ENCODE measurements around the gene TAS1R3. TPM values are rescaled to one million over a fixed set of nuclear protein-coding genes. Genes with fewer than 3 reads are reported as not detected.

TAS1R3 gene
- total RNA-seq, 1 donor from 2014 or later, result 0.34 TPM

DNA sequence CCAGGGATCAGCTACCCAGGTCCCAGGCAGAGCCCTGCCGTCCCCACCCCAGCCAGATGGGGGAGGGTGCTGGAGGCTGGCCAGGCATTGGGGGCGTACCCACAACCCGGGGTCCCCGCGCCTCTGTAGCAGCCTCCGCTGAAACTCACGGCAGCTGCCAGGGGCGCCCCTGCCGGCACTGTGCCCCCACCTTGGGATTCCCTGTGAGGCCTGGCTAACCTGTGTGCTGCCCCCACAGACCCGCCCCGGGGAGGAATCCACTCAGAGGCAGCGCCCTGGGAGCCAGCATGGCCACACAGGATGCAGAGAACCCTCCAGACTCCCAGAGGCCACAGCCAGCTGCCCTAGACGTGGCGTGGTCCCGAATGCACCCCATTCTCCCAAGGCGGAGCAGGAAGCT lies 14.3 kb downstream of the TAS1R3 start:
- Mint-ChIP-seq H3K4me3 (no peak overlapping the region), H3K27me3 (ENCODE audit: insufficient read depth) (no peaks in the 10 kb centered on the region), H3K9me3 (no peaks in the 10 kb centered on the region), H3K27ac (no peak overlapping the region), H3K4me1 (ENCODE audit: low read depth) (peaks cover 12% of the 10 kb centered on the region), H3K36me3 (ENCODE audit: low read depth) (peaks cover 10% of the 10 kb centered on the region)
- intact Hi-C loops (cut with micrococcal nuclease), result no loop called here
- no peak for DNase-seq (ENCODE audit: low spot score)

DNA sequence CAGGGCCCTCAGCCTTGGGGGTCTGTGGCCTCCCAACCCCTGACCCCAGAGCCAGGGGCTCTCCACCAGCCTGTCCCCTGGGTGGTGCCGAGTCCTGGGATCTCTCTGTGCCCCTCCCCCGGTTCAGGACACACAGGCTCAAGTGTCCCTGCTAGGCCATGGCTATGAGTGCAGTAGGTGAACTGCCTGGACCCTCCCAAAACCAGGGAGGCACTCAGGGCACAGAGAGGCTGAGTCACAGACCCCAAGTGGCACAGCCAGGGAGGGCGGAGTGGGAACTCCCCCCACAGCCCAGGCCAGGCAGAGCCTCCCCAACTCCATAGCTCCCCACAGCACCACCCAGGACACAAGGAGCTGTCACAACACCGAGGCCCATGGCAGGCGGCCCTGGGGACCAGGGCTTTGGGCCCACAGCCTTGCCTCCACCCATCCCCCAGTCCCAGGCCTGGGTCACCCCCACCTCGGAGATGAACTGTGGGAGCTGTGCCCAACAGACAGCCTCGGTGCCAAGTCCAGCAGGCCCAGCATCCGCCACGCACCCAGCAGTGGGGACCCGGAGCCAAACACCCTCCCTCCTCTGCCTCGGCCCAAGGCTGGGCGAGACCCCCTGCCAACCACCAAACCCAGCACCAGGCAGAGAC lies 14.9 kb downstream of the TAS1R3 start:
- H3K4me3 Mint-ChIP-seq, result no peak overlapping the region
- no peaks in the 10 kb centered on the region for H3K27me3 Mint-ChIP-seq (ENCODE audit: insufficient read depth)
- H3K27ac Mint-ChIP-seq, result no peak overlapping the region
- intact Hi-C loops (cut with micrococcal nuclease), result no loop called here
- peaks cover 4% of the 10 kb centered on the region for H3K36me3 Mint-ChIP-seq (ENCODE audit: low read depth)
- H3K4me1 Mint-ChIP-seq (ENCODE audit: low read depth), result peaks cover 12% of the 10 kb centered on the region
- no peak for DNase-seq (ENCODE audit: low spot score)
- H3K9me3 Mint-ChIP-seq, result no peaks in the 10 kb centered on the region

DNA sequence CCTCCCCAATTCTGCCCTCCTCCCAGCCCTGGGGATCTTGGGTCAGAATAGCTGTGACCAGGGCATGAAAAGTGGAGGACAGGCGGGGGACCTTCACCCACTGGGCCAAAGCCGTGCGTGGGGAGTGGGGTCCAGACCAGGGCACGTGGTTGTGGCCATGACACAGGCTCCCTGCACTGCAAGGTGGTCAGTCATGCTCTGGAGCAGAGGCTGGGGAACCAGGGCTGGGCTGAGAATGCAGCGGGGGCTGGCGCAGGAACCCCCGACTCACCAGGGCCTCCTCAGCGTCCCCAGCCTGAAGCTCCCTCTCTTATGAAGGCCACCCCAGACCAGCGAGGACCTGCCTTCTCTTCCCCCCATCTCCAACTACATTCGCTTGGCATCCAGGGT lies 15.4 kb downstream of the TAS1R3 start:
- H3K27me3 Mint-ChIP-seq (ENCODE audit: insufficient read depth), result no peaks in the 10 kb centered on the region
- H3K9me3 Mint-ChIP-seq, result no peaks in the 10 kb centered on the region
- DNase-seq (ENCODE audit: low spot score), result no peak
- H3K4me1 Mint-ChIP-seq (ENCODE audit: low read depth), result peaks cover 12% of the 10 kb centered on the region
- intact Hi-C loops (cut with micrococcal nuclease), result no loop called here
- H3K4me3 Mint-ChIP-seq, result peak overlapping the region; percentile 82
- no peaks in the 10 kb centered on the region for H3K36me3 Mint-ChIP-seq (ENCODE audit: low read depth)
- H3K27ac Mint-ChIP-seq, result no peak overlapping the region

DNA sequence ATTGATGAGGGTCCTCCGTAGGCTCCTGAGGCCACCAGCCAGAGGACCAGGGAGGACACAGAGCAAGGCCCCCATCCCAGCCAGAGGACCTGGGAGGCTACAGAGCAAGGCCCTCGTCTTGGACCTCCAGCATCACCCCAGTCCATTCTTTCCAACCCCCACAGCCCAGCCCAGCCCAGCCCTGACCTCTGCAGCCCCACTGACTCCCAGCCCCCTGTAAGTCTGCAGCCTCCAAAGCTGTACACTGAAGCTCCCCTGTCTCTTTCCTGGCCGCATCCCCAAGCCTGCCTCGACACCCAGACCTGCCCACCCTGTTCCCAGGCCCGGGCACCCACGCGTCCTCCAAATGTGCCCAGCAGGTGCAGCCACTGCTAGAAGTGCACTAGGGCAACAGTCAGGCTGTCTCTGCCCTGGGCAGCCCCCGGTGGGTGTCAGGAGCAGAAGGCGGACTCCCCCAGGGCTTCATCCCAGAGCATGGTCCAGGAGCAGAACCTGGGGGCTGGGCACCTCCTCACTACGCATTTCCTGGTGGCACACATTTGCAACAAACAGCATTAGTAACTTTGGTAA lies 16.0 kb downstream of the TAS1R3 start:
- Mint-ChIP-seq H3K9me3 (no peaks in the 10 kb centered on the region), H3K4me1 (ENCODE audit: low read depth) (peaks cover 12% of the 10 kb centered on the region), H3K27me3 (ENCODE audit: insufficient read depth) (peaks cover 1% of the 10 kb centered on the region), H3K27ac (no peak overlapping the region), H3K4me3 (peak overlapping the region; percentile 82), H3K36me3 (ENCODE audit: low read depth) (no peaks in the 10 kb centered on the region)
- DNase-seq (ENCODE audit: low spot score), result no peak
- intact Hi-C loops (cut with micrococcal nuclease), result no loop called here

DNA sequence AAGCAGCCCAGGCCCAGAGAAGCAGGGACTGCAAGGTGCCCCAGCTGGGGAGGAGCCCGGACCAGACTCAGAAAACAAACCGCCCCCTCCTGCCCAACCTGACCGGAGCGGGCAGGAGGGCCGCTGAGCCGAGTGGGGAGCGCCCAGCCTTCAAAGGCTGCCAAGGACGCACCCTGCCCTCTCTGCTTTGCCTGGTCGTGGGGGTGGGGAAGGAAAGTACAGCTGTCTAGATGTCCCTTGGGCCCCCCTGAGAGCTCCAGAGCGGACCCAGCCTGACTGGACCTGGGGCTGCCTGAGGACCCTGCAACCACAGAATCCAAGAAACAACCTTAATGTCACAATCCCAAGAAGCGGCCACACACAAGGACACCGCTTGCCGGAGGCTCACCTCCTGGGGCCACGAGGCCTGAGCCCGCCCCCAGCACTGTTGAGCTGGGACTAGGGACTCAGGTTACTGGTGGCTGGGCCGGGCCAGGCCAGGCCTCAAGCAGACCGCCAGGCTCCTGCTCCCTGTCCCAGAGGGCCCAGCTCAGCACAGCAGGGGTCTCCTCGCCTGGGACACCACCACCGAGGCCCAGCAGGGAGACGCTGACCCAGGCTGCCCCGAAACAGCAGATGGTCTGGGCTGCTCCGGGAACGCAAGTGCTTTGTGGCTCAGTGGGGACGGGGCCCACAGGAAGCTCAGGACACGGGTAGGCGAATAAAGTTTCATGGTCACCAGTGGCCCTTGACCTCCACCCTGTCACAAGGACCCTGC lies 16.8 kb downstream of the TAS1R3 start:
- Mint-ChIP-seq H3K4me3 (peak overlapping the region; percentile 82), H3K4me1 (ENCODE audit: low read depth) (peaks cover 19% of the 10 kb centered on the region), H3K9me3 (no peaks in the 10 kb centered on the region), H3K27me3 (ENCODE audit: insufficient read depth) (peaks cover 9% of the 10 kb centered on the region), H3K27ac (peak overlapping the region; percentile 63), H3K36me3 (ENCODE audit: low read depth) (no peaks in the 10 kb centered on the region)
- intact Hi-C loops (cut with micrococcal nuclease), result loop anchor here (2.0 kb wide), 1 partner anchor 27 kb away; the partner anchor contains the start of gene AURKAIP1
- no peak for DNase-seq (ENCODE audit: low spot score)

DNA sequence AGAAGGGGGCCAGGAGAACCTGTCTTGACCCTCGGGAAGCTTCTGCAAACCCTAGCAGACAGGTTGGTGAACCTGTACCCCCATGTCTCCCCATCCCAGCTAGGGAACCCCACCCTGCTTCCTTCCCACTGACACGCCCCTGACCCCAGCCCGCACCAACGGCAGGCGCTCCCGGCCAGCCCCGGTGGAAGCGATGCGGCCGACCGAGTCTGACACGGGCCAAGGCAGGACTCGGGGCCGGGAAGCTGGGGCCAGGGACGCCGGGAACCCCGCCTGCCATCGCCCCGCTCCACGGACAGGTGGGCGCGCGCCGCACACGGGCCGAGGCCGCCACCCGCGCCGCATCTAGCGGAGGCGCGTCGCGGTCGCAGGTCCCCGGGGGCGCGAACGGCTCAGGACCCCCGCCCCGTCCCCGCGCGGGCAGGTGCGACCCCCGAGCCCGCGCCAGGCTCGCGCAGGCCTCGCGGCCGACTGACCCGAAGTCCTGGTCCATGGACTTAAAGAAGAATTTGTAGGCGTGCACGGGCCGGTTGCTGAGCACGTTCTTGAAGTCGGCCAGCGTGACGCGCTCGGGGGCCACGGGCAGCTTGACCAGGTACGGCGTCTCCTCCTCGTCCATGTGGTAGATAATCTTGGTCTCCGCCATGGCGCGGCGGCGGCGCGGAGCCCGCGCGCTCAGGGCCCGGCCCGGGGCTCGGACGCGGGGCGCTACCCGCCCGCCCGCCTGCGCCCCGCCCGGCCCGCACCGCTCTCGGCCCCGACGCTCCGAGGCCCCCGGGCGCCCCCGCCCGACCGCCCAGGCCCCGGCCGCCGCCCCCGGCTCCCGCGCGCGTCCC lies 17.6 kb downstream of the TAS1R3 start:
- intact Hi-C loops (cut with micrococcal nuclease), result loop anchor here (1.0 to 2.0 kb wide), 2 partner anchors 26 to 51 kb away; partner anchors contain the start of genes AURKAIP1 and CCNL2

DNA sequence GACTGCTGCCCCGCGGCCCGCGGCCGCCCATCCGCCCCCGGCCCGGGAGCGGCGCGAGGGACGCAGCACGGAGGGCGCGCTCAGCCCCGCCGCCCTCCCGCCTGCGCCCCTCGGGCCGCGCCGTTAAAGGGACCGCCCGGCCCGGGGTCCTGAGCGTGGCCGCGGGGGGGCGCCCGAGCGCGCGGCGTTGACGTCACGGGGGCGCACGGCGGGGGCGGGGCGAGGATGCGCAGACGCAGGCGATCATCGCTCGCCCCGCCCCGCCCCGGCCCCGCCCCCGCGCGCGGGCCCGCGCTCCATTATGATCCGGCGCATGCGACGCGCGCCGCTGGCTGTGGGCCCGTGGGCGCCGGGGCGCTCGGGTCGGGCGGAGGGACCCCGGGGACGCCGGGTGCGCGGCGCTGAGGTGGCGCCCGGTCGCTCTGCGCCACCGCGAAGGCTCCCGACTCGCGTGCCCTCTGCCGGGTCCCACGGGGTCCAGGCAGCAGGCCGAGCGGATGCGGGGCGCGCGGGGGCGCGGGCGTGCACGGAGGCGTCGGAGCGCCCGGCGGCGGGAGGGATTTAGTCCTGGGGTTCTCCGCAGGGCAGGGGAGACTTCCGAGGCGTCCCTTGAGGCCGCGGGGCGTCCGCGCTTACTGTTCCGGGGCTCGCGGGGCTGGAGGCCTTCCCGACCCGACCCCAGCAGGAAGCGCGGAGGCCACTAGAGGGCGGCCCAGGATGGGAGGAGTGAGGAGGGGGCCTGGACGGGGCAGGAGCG lies 18.4 kb downstream of the TAS1R3 start, which contains the start of gene DVL1:
DVL1 (minus strand) TSS at position 163 of the 757 bp plus-strand sequence. CDS start 353 bp downstream, outside the sequence.
- intact Hi-C loops (cut with micrococcal nuclease), result loop anchor here (1.0 to 2.0 kb wide), 2 partner anchors 25 to 50 kb away; partner anchors contain the start of genes AURKAIP1 and CCNL2
- peaks cover 19% of the 10 kb centered on the region for H3K4me1 Mint-ChIP-seq (ENCODE audit: low read depth)
- H3K27ac Mint-ChIP-seq, result peak within 1 kb of the TSS; percentile 63
- no peaks in the 10 kb centered on the region for H3K36me3 Mint-ChIP-seq (ENCODE audit: low read depth)
- H3K4me3 Mint-ChIP-seq, result peak within 1 kb of the TSS; percentile 82
- H3K9me3 Mint-ChIP-seq, result no peaks in the 10 kb centered on the region
- peak; percentile 56 for DNase-seq (ENCODE audit: low spot score)
- H3K27me3 Mint-ChIP-seq (ENCODE audit: insufficient read depth), result peaks cover 22% of the 10 kb centered on the region

More for the DNA sequence above, 17.6 kb downstream of the TAS1R3 start:
- Mint-ChIP-seq H3K4me3 (peak overlapping the region; percentile 82), H3K27ac (peak overlapping the region; percentile 63), H3K9me3 (no peaks in the 10 kb centered on the region), H3K4me1 (ENCODE audit: low read depth) (peaks cover 19% of the 10 kb centered on the region), H3K36me3 (ENCODE audit: low read depth) (no peaks in the 10 kb centered on the region), H3K27me3 (ENCODE audit: insufficient read depth) (peaks cover 15% of the 10 kb centered on the region)
- no peak for DNase-seq (ENCODE audit: low spot score)

DNA sequence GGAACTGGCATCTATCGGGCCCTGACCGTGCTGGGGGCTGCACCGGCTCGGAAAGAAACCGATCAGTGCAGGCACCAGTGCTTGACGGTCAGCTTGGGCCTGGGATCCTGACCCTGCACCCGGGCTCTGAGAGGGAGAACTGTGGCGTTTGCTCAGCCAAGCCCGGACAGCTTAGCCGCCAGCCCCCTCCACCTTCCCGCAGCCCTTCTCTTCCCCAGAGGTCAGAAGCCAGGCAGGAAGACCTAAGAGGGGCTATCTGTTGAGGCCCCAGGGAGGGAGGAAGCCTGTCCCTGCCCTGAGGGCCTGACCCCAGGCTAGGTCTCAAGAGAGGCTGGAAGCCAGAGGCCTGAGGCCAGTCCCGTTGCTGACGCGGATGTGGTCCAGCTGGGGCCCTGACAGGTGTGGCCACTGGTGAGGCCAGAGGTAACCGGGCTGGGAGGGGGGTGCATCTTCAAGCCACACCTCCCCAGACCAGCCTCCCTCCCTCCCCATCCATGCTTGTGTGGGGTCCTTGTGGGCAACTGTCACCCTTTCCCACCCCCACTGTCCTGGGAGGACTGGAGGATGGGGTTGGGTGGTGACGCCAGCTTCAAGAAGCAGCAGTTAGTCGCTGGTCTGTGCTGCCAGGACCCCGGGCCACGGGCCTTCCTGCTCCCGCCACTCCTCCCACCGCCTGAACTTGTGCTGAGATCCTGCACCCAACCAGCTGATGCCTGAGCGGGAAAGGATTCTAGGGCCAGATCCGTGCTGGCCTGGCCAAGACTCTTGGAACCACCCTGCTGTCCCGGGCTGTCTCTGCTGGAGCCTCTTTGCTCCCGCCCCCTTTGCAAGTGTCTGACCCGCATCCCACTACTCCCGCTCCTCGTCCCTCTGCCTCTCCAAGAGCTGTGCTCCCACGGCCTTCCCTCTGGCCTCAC lies 20.7 kb downstream of the TAS1R3 start:
- Mint-ChIP-seq H3K9me3 (no peaks in the 10 kb centered on the region), H3K4me3 (peak overlapping the region; percentile 72), H3K36me3 (ENCODE audit: low read depth) (no peaks in the 10 kb centered on the region), H3K4me1 (ENCODE audit: low read depth) (peaks cover 16% of the 10 kb centered on the region), H3K27me3 (ENCODE audit: insufficient read depth) (peaks cover 22% of the 10 kb centered on the region), H3K27ac (peak overlapping the region; percentile 84)
- intact Hi-C loops (cut with micrococcal nuclease), result no loop called here
- DNase-seq (ENCODE audit: low spot score), result no peak

DNA sequence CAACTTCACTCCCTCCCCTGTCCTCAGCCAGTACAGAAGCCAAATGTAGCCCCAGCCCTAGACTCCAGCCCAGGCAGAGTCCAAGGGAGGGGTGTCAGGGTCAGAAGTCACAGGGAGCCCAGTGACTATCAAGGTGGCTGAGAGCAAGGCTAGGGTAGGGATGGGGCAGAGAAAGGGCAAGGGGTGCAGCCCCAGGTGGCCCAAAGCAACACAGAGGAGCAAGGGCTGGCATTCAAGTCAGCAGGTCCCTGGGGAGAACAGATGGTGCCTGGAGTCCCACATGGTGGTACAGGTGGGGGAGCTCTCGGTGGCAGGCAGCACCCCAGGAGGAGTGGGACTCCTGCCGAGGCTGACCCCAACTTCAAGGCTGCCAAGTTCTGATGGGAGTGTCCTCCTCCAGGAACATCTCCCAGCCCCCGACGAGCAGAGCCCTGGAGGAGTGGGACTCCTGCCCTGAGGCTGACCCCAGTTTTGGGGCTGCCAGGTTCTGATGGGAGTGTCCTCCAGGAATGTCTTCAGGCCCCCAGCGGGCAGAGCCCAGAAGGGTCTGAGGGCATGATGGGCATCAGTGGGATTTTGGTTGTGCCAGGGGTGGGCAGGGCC lies 21.8 kb downstream of the TAS1R3 start:
- Mint-ChIP-seq H3K4me3 (peak overlapping the region; percentile 72), H3K9me3 (no peaks in the 10 kb centered on the region), H3K27ac (no peak overlapping the region), H3K36me3 (ENCODE audit: low read depth) (no peaks in the 10 kb centered on the region), H3K27me3 (ENCODE audit: insufficient read depth) (peaks cover 30% of the 10 kb centered on the region), H3K4me1 (ENCODE audit: low read depth) (peaks cover 7% of the 10 kb centered on the region)
- no peak for DNase-seq (ENCODE audit: low spot score)
- intact Hi-C loops (cut with micrococcal nuclease), result no loop called here

DNA sequence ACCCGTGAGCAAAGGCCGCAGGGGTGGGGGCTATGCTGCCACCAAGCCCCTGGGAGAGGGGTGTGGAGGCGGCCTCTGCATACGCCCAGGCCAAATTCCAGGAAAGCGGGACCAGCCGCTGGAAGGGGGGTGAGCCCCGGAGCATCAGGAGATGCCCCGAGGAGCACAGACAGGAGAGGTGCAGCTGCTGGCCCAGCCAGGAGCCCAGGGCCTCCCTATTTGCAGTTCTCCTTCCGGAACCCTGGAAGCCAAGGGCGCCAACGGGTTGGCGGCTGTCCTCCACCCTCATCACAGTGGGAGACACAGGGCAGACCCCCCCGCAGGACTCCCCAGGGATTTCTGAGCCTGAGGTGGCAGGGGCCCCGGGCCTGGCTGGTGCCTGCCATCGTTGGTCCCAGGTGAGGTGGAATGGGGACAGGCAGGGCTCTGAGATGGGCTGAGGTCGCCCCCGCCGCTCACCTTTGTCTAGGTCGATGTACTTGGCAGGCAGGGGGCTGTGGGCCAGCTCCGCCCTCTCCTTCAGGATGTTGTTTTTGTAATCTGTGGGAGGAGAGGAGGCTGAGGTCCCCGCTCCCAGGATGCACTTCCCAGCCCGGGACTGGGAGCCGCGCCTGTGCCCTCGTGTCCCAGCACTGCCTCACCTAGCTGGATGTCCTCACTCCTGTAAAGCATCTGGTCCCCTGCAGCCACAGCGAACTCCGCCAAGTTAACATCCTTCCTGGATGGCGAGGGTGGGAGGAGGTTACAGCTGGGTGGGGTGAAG lies 22.5 kb downstream of the TAS1R3 start:
- intact Hi-C loops (cut with micrococcal nuclease), result no loop called here
- Mint-ChIP-seq H3K4me1 (ENCODE audit: low read depth) (peaks cover 7% of the 10 kb centered on the region), H3K36me3 (ENCODE audit: low read depth) (no peaks in the 10 kb centered on the region), H3K4me3 (no peak overlapping the region), H3K27me3 (ENCODE audit: insufficient read depth) (peaks cover 31% of the 10 kb centered on the region), H3K9me3 (no peaks in the 10 kb centered on the region), H3K27ac (no peak overlapping the region)
- DNase-seq (ENCODE audit: low spot score), result no peak

Data from activated T-helper 1 cell treated with anti-CD3 and anti-CD28 coated beads, Interleukin-12 subunit alpha, Interleukin-12 subunit beta, Interleukin-2, Interleukin-4 antibody, amounts not matched to agents 30 ng/mL and 10 ng/mL and 1 ng/mL, durations not matched to agents 14 hours and 24 hours and 36 hours (primary cell).